ENCODE data around the gene JARID2.

JARID2 gene

DNA sequence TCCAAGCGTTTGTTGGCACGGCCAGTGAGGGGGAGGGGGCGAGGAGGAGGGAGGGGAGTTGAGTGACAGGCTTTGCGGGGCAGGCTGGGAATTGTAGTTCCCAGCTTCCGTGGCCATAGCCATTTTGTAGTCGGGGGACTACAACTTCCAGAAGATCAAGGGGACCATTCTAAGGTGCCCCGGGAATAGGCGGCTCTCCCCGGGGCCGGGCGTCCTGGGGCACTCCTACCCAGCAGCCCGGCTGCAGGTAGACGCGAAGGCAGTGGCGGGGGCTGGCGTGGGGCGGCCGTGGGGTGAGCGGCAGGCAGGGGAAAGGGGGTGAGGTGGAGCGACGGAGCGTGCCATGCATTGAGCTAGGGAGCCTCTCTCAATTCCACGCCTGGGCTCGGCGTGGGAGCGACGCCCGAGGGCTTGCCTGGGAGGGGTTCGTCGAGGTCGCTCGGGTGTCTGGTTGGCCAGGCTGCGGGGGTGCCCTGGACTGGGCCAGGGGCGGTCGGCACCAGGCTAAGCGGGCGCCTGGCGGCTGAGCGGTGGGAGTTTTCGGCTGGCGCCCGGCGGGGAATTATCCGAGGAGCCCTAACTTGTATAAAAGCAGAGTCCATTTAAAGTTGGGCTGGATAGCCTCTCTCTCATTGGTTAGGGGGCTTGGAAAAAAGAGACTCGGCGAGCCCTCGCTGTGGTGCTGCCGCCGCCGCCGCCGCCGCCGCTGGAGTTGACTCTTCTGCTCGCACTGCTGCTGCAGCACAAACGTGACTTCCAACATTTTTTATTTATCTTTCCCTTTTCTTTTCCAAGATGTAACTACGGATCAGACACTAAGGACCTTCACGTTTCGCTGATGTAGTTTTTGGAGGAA lies at the start of gene JARID2:
JARID2 (plus strand) TSS at position 709 of the 856 bp plus-strand sequence. CDS start 471 bp downstream, outside the sequence.
- peak; percentile 84 for DNase-seq (ENCODE audit: low read depth)

DNA sequence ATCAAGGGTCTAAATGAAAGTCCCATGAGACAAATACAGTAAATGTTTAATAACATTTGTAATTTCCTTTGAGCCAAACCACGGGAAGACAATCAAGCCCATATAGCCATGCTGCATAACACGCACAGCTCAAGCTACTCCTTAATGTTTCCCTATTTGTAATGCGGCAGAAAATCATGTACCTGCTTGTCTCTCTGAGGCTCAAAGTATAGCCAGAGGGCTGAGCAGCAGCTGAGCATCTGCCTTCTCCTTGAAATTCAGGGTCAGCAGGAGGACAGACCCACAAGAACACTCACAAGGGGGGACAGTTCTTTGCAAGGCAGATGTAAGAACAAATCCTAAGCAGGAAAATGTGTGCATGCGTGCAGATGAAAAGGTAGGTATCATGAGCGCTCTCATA lies 45.8 kb upstream of the JARID2 start:
- DNase-seq (ENCODE audit: low read depth) = no peak

DNA sequence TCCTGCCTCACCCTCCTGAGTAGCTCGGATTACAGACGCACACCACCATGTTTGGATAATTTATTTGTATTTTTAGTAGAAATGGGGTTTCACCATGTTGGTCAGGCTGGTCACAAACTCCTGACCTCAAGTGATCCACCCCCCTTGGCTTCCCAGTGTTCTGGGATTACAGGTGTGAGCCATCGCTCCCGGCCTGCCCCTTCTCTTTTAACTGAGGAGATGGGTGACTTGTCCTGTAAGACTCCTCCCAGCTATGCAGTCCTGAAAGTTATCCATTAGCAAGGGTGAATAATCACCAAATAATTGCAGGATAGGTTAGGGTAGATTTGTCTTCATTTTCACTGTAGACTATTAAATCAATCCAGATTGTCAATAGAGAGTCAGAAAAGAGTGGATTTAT lies 40.5 kb upstream of the JARID2 start:
- no peak for DNase-seq (ENCODE audit: low read depth)

DNA sequence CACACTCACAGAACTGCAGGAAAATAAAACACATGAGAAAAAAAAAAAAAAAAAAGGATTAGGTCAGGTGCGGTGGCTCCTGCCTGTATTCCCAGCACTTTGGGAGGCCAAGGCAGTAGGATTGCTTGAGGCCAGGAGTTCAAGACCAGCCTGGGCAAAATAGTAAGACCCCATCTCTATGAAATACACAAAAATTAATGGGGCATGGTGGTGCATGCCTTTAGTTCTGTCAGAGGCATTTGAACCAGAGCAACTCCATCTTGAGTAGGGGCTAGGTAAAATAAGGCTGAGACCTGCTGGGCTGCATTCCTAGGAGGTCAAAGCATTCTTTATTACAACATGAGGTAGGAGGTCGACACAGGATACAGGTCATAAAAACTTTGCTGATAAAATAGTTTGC lies 39.0 kb upstream of the JARID2 start:
- DNase-seq (ENCODE audit: low read depth) = no peak

DNA sequence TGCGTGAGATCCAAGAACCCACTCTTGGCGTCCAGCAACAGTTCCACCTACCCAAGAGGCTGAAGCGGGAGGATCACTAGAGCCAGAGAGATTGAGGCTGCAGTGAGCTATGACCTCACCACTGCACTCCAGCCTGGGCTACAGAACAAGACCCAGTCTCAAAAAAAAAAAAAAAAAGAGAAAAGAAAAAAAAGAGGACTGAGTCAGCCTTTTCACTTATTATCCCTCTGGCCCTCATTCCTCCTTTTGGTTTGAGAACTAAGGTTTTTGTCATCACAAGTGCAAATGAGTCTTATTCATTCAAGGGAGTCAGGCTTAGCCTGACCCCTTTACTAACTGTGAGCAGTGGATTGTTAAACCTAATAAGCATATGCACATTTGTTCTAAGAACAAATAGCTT lies 37.9 kb upstream of the JARID2 start:
- DNase-seq (ENCODE audit: low read depth) = no peak

DNA sequence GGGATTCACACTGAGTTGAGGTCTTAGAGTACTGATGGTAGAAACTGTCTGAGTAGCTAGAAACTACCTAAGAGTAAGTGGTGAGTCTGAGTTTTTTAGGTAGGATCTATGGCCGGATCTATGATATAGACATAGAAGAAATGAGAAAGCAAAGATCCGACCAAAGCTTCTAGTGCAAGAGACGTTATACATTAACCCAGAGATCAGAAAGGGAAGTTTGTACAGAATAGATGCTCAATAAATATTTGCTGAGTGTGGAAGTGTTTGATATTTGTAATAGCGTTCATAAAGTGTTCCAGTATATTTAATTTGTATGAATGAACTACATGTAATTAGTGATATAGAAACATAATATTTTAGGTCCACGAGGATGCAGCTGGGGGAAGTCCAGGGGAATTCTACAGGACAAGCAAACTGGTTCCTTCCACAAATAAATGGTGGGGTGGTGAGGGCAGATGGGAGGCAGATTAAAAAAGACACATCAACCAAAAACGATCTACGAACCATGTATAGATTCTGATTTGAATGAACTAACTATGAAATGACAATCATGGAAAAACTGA lies 31.9 kb upstream of the JARID2 start:
- DNase-seq (ENCODE audit: low read depth) = no peak

DNA sequence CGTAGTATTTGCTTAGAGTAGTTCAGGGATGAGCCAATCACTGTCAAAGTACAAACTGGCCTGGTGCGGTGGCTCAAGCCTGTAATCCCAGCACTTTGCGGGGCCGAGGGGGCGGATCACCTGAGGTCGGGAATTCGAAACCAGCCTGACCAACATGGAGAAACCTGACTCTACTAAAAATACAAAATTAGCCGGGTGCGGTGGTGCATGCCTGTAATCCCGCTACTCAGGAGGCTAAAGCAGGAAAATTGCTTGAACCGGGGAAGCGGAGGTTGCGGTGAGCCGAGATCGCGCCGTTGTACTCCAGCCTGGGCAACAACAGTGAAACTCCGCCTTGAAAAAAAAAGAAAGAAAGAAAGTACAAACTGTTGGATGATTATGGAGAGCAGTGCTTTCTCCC lies 27.5 kb upstream of the JARID2 start:
- DNase-seq (ENCODE audit: low read depth) = no peak

DNA sequence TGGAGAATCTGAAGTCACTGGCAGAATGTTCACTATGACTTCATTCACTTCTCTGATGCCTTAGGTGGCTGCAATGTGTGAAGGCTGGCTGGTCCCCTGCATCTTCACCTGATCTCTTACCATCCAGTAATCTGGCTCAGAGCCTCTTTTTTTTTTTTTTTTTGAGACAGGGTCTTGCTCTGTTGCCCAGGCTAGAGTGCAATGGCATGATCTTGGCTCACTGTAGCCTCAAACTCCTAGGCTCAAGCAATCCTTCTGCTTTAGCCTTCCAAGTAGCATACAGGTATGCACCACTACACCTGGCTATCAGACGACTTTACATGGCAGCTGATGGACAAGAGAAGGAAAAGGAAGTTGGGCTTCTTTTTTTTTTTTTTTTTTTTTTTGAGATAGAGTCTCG lies 25.8 kb upstream of the JARID2 start:
- no peak for DNase-seq (ENCODE audit: low read depth)

DNA sequence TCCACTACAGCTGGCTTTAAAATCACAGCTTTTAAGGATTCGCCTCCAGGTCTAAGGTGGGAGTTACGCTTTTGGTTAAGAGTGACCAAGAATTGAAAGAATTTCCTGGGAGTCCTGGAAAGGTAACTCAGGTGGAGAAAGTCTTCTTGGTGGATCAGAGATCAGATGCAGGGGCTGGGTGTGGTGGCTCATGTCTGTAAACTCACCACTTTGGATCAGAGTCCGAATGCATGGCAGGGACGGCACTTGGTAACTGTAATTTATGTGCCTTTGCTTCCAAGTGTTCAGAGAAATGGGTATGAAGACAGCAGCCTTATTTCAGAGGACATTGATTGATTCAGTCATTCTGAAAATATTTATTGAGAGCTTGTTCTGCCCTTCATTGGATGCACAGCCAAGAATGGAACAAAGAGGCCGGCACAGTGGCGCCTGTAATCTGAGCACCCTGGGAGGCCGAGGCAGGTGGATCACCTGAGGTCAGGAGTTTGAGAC lies 18.0 kb upstream of the JARID2 start:
- no peak for DNase-seq (ENCODE audit: low read depth)

DNA sequence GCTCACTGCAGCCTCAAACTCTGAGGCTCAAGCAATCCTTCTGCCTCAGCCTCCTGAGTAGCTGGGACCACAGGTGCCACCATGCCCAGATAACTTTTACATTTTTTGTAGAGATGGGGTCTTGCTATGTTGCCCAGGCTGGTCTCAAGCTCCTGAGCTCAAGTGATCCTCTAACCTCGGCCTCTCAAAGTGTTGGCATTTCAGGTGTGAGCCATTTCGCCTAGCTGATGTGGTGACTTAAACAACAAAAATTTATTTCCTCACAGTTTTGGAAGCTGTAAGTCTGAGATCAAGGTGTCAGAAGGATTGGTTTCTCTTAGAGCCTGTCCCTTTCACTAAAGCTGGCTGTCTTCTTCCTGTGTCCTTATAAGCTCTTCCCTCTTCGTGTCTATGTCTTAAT lies 15.0 kb upstream of the JARID2 start:
- DNase-seq (ENCODE audit: low read depth) = no peak

DNA sequence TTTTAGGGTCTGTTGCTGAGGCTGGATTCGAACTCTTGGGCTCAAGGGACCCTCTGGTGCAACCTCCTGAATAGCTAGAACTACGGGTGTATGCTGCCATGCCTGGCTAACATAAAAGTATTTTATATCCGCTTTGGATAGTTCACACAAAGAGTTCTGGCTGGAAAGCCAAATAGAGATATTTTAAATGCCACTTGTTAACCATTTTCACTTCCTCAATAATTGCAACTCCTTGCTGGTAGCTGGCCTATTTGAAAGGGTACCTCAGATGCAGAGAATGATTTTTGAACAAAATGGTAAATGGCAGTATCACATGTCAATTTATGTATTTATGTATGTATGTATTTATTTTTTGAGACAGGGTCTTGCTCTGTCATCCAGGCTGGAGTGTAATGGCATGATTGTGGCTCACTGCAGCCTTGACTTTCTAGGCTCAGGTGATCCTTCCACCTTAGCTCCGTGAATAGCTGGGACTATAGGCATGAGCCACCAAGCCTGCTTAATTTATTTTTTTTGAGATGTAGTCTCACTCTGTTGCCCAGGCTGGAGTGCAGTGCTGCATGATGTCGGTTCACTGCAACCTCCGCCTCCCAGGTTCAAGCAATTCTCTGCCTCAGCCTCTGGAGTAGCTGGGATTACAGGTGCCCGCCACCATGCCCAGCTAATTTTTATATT lies 12.9 kb upstream of the JARID2 start:
- no peak for DNase-seq (ENCODE audit: low read depth)

DNA sequence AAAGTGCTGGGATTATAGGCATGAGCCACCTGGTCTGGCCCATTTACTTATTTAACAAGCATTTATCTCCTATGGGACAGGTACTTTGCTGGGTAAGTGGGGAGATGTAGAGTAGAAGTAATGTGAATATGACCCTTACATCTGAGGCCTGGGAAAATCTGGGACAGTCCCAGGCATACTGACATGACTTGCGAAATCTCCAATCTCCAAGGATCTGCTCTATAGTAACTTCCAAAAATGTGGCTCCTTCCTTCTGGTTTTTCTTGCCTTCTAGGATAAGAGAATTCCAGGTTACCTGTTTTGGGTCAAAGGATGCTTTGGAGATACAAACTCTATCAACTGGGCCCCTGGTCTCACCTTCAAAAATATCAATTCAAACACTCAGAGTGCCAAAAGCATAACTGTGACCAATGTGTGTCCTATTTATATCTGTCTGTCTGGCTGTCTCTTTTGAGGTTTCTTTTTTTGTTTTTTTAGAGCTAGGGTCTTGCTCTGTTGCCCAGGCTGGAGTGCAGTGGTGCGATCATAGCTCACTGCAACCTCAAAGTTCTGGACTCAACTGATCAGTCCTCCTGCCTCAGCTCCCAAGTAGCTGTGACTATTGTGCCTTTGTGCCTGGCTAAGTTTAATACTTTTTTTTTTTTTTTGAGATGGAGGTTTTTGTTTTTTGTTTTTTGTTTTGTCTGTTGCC lies 11.7 kb upstream of the JARID2 start:
- DNase-seq (ENCODE audit: low read depth) = no peak

DNA sequence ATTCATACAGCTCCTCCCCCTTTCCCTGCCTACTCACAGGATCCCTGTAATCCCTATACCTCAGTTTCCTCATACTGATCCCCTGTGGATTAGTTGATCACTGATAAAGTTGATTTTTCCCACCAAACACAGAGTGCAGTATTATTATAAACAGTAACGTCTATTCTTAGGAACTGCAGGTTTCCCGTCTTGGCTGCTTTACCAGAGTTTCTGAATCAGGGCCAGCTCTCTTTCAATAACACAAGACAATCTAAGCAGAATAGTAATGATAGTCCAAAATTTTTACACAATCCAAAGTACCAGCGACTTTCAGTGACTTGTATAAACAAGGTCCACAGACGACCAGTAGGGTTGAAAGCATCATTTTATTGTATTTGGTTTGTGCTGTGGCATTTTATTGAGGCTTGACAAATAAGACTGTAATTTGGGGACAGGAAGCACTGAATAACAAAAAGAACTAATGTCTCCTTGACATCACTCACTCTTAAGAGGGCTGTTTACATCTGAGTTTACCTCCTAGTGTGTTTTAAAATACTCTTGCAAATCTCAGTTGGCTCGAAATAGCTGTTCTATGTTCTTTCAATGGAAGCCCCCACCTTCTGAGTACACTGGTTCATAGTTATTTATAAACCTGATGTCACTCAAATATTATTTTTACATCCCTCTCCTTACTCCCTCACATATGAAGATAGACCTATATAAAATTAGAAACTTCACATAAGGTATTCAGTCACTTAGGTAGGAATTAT lies 6.1 kb upstream of the JARID2 start:
- DNase-seq (ENCODE audit: low read depth) = no peak

DNA sequence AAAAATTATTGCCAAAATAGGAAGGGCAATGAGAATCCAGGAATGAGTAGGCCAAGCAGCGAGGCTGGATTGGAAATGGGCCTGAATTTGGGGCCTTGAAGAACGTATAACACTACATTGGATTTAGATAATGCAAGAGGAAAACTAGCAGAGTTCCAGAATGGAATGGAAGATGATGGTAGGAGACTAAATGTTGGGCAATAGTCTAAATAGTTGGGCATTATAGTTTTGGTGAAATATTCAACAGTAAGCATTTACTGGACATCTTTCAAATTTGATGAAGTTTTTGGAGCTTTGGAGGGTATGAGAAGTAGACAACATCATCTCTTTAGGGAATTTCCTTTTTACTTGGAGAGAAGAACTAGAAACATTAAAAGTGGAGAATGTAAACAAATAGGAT lies 3.4 kb upstream of the JARID2 start:
- no peak for DNase-seq (ENCODE audit: low read depth)

DNA sequence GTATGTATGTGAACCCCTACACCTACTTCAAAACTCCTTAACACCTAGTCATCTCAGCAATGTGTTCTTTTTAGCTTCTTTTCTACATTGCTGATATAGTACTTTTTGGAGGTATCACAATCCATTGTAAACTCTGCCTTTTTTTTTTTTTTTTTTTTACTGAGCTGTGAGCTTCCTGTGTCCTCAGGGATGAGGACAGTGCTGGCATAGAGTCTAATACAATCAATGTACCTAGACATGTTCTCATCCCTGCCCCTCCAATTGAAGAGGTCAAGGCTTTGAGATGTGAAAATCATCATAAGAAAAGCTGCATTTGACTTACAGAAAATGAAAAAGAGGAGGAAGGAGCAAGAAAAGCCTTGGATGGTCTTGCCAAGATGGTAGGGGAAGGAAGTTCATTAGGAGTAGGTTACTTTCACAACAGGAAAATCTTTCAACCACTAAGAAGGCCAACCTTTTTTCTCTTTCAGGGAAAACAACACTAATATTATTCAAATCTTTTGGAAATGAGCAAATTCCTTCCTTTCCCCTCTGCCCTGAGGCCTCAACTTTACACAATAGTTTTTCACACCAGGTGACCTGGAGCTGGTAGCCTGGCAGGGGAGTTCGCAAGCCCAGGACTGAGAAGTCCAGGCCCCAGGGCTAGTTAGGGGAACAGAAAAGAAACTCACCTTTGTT lies 2.8 kb upstream of the JARID2 start:
- no peak for DNase-seq (ENCODE audit: low read depth)

DNA sequence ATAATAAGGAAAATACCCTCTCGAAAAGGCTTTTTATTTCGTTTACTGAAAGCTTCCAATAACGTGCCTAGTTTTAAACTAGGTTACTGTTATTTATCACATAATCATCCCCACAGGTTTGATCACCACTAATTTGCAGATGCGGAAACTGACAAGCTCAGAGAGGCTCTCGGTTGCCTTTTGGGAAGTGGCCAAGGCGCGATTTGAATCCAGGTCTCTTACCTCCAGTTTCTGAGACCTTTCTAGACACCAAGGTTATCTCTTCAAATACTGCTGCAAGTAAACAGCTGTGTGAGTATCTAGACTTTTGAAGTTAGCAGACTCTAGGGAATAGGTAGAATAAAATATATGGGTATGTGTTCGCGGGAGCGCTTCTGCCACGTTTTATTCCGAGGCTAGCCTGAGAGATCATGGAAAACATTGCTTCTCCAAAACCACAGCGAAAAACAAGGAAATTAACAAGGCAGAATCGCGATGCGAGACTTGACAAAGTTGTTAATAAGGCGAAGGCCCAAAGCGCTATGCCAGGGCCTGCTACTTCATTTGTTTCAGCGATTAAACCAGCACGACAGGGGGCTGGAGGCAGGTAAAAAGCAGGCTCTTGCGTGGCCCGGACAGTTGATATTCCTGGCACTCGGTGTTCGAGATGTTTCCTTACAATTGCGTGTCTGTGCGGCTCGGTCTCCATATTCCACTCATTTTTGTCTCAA lies 1.8 kb upstream of the JARID2 start:
- DNase-seq (ENCODE audit: low read depth) = no peak

DNA sequence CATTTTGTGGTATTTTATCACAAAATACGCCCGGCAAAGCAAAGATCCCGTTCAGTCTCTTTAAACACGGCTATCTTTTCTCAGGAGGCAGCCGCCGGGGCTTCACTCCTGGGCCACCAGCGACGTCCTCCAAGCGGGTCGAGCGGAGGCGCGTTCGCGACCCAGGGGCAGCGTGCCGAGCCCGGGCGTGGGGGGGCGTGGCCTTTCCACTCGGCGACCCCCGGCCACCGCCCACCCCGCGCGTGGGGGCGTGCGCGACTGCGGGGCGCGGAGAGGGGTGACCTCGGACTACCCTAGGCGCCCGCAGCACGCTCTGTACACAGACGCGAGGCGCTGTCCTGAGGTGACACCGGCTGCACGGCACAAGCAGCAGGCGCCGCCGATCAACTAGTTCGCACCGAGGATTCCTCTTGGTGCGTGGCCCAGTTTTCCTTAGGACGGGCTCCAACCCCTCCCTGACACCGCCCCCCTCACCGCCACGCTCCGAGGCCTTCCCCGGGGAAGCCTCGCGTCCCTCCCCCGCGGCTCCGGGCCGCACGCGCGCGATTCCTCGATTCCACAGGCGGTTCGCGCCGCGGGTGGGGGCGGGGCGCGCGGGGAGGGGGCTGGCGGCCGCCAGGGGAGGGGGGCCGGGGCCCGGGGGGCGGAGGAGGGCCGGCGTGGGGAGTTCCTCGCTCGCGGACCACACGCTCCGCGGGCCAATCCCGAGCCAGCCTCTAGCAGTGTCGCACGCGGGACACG lies 1.1 kb upstream of the JARID2 start:
- no peak for DNase-seq (ENCODE audit: low read depth)

DNA sequence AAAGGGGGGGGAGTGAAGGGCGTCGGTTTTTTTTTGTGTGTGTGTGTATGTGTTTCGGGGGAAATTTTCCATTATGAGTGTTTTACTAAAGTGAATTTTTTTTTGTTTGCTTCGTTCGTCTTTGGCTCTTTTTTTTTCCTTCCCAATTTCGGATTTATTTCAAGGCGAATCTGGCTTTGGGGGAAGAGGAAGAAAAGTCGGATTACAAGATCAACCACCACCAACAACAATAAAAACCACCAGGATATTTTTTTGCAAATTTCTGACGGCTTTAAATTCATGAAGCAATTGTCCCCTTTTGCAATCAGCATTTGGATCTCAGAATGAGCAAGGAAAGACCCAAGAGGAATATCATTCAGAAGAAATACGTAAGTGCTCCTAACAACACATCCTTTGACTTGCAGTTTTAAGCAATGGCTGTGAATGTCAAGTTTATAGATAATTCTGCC lies 372 bp downstream of the JARID2 start:
- DNase-seq (ENCODE audit: low read depth) = no peak

DNA sequence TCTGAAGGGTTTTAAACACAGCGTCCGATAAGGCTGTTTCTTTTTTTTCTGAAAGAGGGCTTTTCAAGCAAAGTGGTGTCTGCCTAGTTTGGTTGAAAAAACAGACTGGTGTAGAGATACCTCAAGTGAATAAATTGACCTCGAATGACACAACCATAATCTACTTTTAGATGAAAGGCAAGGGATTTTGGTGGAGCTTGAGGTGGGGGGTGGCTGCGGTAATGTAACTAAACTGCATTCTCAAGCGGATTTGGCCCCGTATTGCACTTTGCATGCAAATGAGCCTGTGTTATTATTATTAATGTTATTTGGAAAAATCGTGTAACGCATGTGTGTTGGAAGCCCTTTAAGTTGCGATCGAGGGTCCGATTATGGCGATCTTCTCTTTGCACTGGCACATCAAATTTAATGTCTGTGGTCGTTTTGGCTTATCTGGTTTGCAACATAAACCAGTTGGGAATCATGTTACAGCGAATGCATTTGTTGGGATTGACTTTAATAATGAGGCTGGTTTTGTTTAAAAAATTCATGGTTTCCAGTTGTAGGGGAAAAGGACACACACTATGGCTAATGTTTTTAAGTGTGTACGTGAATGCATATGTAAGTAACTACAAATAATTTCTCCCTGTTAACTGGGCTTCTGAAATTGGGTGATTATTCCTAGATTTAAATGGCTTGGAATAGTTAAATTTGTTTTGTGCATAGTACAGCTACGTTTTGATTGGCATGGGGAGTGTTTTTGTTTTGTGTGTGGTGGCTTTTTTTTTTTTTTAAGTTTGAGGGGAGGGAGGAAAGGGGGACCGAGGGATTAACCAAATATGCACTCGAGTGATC lies 1.0 kb downstream of the JARID2 start:
- no peak for DNase-seq (ENCODE audit: low read depth)
